Neuronal stem cell (in vitro differentiated cells): Measurements from ENCODE around the gene ROBO2.

ENCODE experiments used
- DNase-seq: peaks from one replicate; pipeline ENCODE4 v3.0.0-alpha.2; 2013; ENCODE audit warnings: low spot score
- H2AFZ ChIP-seq: one replicate; pipeline ENCODE4 v1.6.1; 2013; ENCODE audit warnings: mild to moderate bottlenecking, low read length, inconsistent platforms
- H2AK5ac ChIP-seq: 2 replicates; pipeline ENCODE4 v1.6.1; 2013; ENCODE audit warnings: low read depth, mild to moderate bottlenecking, inconsistent platforms, low read length, moderate library complexity, mixed read lengths
- H2BK120ac ChIP-seq: 2 replicates; pipeline ENCODE4 v1.6.1; 2013; ENCODE audit warnings: low read depth, mild to moderate bottlenecking, inconsistent platforms, low read length, moderate library complexity, mixed read lengths
- H2BK12ac ChIP-seq: one replicate; pipeline ENCODE4 v1.6.1; 2013; ENCODE audit warnings: low read length, inconsistent platforms
- H2BK15ac ChIP-seq: 2 replicates; pipeline ENCODE4 v1.6.1; 2013; ENCODE audit warnings: mild to moderate bottlenecking, low read length, inconsistent platforms, mixed read lengths
- H2BK5ac ChIP-seq: one replicate; pipeline ENCODE4 v1.6.1; 2013; ENCODE audit warnings: inconsistent platforms, mild to moderate bottlenecking, low read length, moderate library complexity
- H3K14ac ChIP-seq: one replicate; pipeline ENCODE4 v1.6.1; 2013; ENCODE audit warnings: low read length, inconsistent platforms
- H3K18ac ChIP-seq: 2 replicates; pipeline ENCODE4 v1.6.1; 2013; ENCODE audit warnings: low read length, inconsistent platforms
- H3K23ac ChIP-seq: 2 replicates; pipeline ENCODE4 v1.6.1; 2013; ENCODE audit warnings: low read depth, mild to moderate bottlenecking, mixed read lengths, low read length, inconsistent platforms; ENCODE audit not compliant: poor library complexity
- H3K27ac ChIP-seq: replicated peaks from 3 replicates; pipeline ENCODE4 v1.5.1; 2013; ENCODE audit warnings: low read length, inconsistent platforms
- H3K27me3 ChIP-seq, 3 experiments: 2 replicates each; pipeline ENCODE4 v1.6.1; 2013; ENCODE audit warnings: low read length in 3 of 3, mild to moderate bottlenecking in 2 of 3, inconsistent platforms in 1 of 3, low read depth in 1 of 3, mixed read lengths in 1 of 3, moderate library complexity in 1 of 3; ENCODE audit not compliant: control insufficient read depth in 3 of 3, insufficient read depth in 3 of 3
- H3K36me3 ChIP-seq, 2 donors: replicated peaks in 1 of 2; 2 replicates each; pipeline ENCODE4 v1.6.1; 2013; ENCODE audit warnings: low read length in 2 of 2; ENCODE audit not compliant: control insufficient read depth in 2 of 2, insufficient read depth in 2 of 2
- H3K4ac ChIP-seq: 2 replicates; pipeline ENCODE4 v1.6.1; 2013; ENCODE audit warnings: inconsistent platforms, mild to moderate bottlenecking, low read length, moderate library complexity
- H3K4me1 ChIP-seq, 2 donors: 1 replicate in 1 of 2; 2 replicates in 1 of 2; pipeline ENCODE4 v1.6.1; 2013; ENCODE audit warnings: low read length in 2 of 2, low read depth in 1 of 2; ENCODE audit not compliant: control insufficient read depth in 2 of 2, insufficient read depth in 1 of 2
- H3K4me2 ChIP-seq: one replicate; pipeline ENCODE4 v1.6.1; 2013; ENCODE audit warnings: mild to moderate bottlenecking, low read length, inconsistent platforms; ENCODE audit not compliant: insufficient read depth, poor library complexity, severe bottlenecking
- H3K4me3 ChIP-seq, 2 donors: 2 replicates each; pipeline ENCODE4 v1.5.1; 2013; ENCODE audit warnings: low read length in 2 of 2, mild to moderate bottlenecking in 2 of 2, inconsistent platforms in 1 of 2, moderate library complexity in 1 of 2
- H3K79me1 ChIP-seq: one replicate; pipeline ENCODE4 v1.6.1; 2013; ENCODE audit warnings: low read depth, mild to moderate bottlenecking, inconsistent platforms, low read length, moderate library complexity
- H3K9ac ChIP-seq: one replicate; pipeline ENCODE4 v1.6.1; 2013; ENCODE audit warnings: mild to moderate bottlenecking, low read depth, low read length, inconsistent platforms; ENCODE audit not compliant: poor library complexity
- H3K9me3 ChIP-seq, 2 donors: replicated peaks in 1 of 2; 2 replicates each; pipeline versions ENCODE3 to v1.6.1; 2013; ENCODE audit warnings: low read length in 2 of 2, mild to moderate bottlenecking in 2 of 2, inconsistent platforms in 1 of 2, low read depth in 1 of 2, mixed read lengths in 1 of 2, moderate library complexity in 1 of 2; ENCODE audit not compliant: control insufficient read depth in 2 of 2, insufficient read depth in 1 of 2
- H4K8ac ChIP-seq: one replicate; pipeline ENCODE4 v1.6.1; 2013; ENCODE audit warnings: low read depth, mild to moderate bottlenecking, inconsistent platforms, low read length, moderate library complexity
- H4K91ac ChIP-seq: one replicate; pipeline ENCODE4 v1.6.1; 2013; ENCODE audit warnings: low read length, low read depth, mild to moderate bottlenecking, inconsistent platforms; ENCODE audit not compliant: poor library complexity
- WGBS, 2 donors: extraction: QIAGEN DNeasy Blood & Tissue Kit; methylation state at CpG; one replicate each; pipeline ENCODE4 v1.1.7; 2013; ENCODE audit warnings: missing lambda C conversion rate in 2 of 2, mixed read lengths in 1 of 2; ENCODE audit not compliant: insufficient read length in 2 of 2, insufficient replicate concordance in 1 of 2; ENCODE audit errors: extremely low coverage in 2 of 2; 5-methylcytosine and 5-hydroxymethylcytosine counted together

ROBO2 gene

GRCh38 chr3:77365152-77365551 lies 325.3 kb downstream of the ROBO2 start:
- no CpG with 5 or more reads among the region's 1 CpG for WGBS, 2 donors
- H3K36me3 ChIP-seq: no peaks in the 10 kb centered on the region
- no peaks in the 10 kb centered on the region for H3K27me3 ChIP-seq
- H3K23ac ChIP-seq: no peak overlapping the region
- H3K9me3 ChIP-seq: no peaks in the 10 kb centered on the region
- H3K4ac ChIP-seq: no peak overlapping the region
- H2BK12ac ChIP-seq: no peak overlapping the region
- H3K9ac ChIP-seq: no peak overlapping the region
- H4K8ac ChIP-seq: no peak overlapping the region
- no peak overlapping the region for H2AK5ac ChIP-seq
- H2BK120ac ChIP-seq: no peak overlapping the region
- H3K27ac ChIP-seq: no peak overlapping the region
- H2BK15ac ChIP-seq: no peak overlapping the region
- no peak overlapping the region for H2AFZ ChIP-seq
- H3K14ac ChIP-seq: no peak overlapping the region
- no peak overlapping the region for H2BK5ac ChIP-seq
- no peaks in the 10 kb centered on the region for H3K4me1 ChIP-seq
- no peak overlapping the region for H4K91ac ChIP-seq
- no peaks in the 10 kb centered on the region for H3K79me1 ChIP-seq
- no peak overlapping the region for H3K4me3 ChIP-seq
- no peak overlapping the region for H3K18ac ChIP-seq
- no peak for DNase-seq
- H3K4me2 ChIP-seq: no peak overlapping the region

GRCh38 chr3:77370413-77370812 lies 330.5 kb downstream of the ROBO2 start:
- Histone ChIP-seq H4K91ac (no peak overlapping the region), H3K9me3 (no peaks in the 10 kb centered on the region), H3K4me3 (no peak overlapping the region), H3K14ac (no peak overlapping the region), H3K27ac (no peak overlapping the region), H2AFZ (no peak overlapping the region), H3K36me3 (no peaks in the 10 kb centered on the region), H2BK120ac (no peak overlapping the region), H3K4ac (no peak overlapping the region), H3K23ac (no peak overlapping the region), H4K8ac (no peak overlapping the region), H3K18ac (no peak overlapping the region), H2BK5ac (no peak overlapping the region), H3K4me2 (no peak overlapping the region), H3K9ac (no peak overlapping the region), H2AK5ac (no peak overlapping the region), H3K79me1 (no peaks in the 10 kb centered on the region), H3K4me1 (no peaks in the 10 kb centered on the region), H2BK15ac (no peak overlapping the region), H3K27me3 (no peaks in the 10 kb centered on the region), H2BK12ac (no peak overlapping the region)
- DNase-seq: no peak
- WGBS, 2 donors: no CpG with 5 or more reads among the region's 5 CpGs

GRCh38 chr3:77372018-77372417 lies 332.1 kb downstream of the ROBO2 start:
- no peak for DNase-seq
- no peak overlapping the region for H2BK15ac ChIP-seq
- no peak overlapping the region for H3K4me3 ChIP-seq
- no peak overlapping the region for H2AFZ ChIP-seq
- WGBS, 2 donors: no CpG with 5 or more reads among the region's 3 CpGs
- no peak overlapping the region for H3K9ac ChIP-seq
- no peak overlapping the region for H3K14ac ChIP-seq
- no peak overlapping the region for H3K27ac ChIP-seq
- H3K4ac ChIP-seq: no peak overlapping the region
- H3K23ac ChIP-seq: no peak overlapping the region
- no peak overlapping the region for H2BK12ac ChIP-seq
- H2AK5ac ChIP-seq: no peak overlapping the region
- no peak overlapping the region for H3K18ac ChIP-seq
- no peaks in the 10 kb centered on the region for H3K27me3 ChIP-seq
- no peak overlapping the region for H4K8ac ChIP-seq
- no peak overlapping the region for H4K91ac ChIP-seq
- no peak overlapping the region for H3K4me2 ChIP-seq
- H3K4me1 ChIP-seq: no peaks in the 10 kb centered on the region
- H3K79me1 ChIP-seq: no peaks in the 10 kb centered on the region
- H2BK5ac ChIP-seq: no peak overlapping the region
- no peak overlapping the region for H2BK120ac ChIP-seq
- no peaks in the 10 kb centered on the region for H3K36me3 ChIP-seq
- no peaks in the 10 kb centered on the region for H3K9me3 ChIP-seq

GRCh38 chr3:77372634-77373346 lies 332.9 kb downstream of the ROBO2 start:
- H3K9me3 ChIP-seq: no peaks in the 10 kb centered on the region
- WGBS, 2 donors: no CpG with 5 or more reads among the region's 2 CpGs
- H2AK5ac ChIP-seq: no peak overlapping the region
- H3K27ac ChIP-seq: no peak overlapping the region
- no peaks in the 10 kb centered on the region for H3K27me3 ChIP-seq
- no peak overlapping the region for H2BK15ac ChIP-seq
- H3K9ac ChIP-seq: no peak overlapping the region
- no peak overlapping the region for H3K14ac ChIP-seq
- H3K4me2 ChIP-seq: no peak overlapping the region
- H3K79me1 ChIP-seq: no peaks in the 10 kb centered on the region
- H2BK12ac ChIP-seq: no peak overlapping the region
- no peak overlapping the region for H2BK120ac ChIP-seq
- no peak overlapping the region for H2AFZ ChIP-seq
- H4K91ac ChIP-seq: no peak overlapping the region
- no peaks in the 10 kb centered on the region for H3K36me3 ChIP-seq
- H3K4me3 ChIP-seq: no peak overlapping the region
- no peak overlapping the region for H2BK5ac ChIP-seq
- no peaks in the 10 kb centered on the region for H3K4me1 ChIP-seq
- no peak overlapping the region for H3K18ac ChIP-seq
- no peak overlapping the region for H4K8ac ChIP-seq
- H3K4ac ChIP-seq: no peak overlapping the region
- no peak for DNase-seq
- no peak overlapping the region for H3K23ac ChIP-seq
